ENCODE results near the gene JADE2.

Gene JADE2

GRCh38 chr5:134578578-134579283 lies 53.3 kb downstream of the JADE2 start:
- no peak for ATAC-seq
- TF ChIP-seq PPARA (CRISPR knock-in tag; IDR thresholded peaks at IDR 0.05; ENCODE audit: borderline replicate concordance) (no peak), OSR1 (CRISPR knock-in tag; IDR thresholded peaks at IDR 0.05) (no peak), ZFP30 (CRISPR knock-in tag; IDR thresholded peaks at IDR 0.05) (no peak), TCF4 (CRISPR knock-in tag; IDR thresholded peaks at IDR 0.05; ENCODE audit: borderline replicate concordance) (no peak)

- no peak for TF ChIP-seq ZFP3 (CRISPR knock-in tag; IDR thresholded peaks at IDR 0.05)
- no peak for TF ChIP-seq POU6F1 (CRISPR knock-in tag; IDR thresholded peaks at IDR 0.05; ENCODE audit: borderline replicate concordance, low read depth)
- TF ChIP-seq PATZ1 (CRISPR knock-in tag; IDR thresholded peaks at IDR 0.05; ENCODE audit: borderline replicate concordance): no peak
- TF ChIP-seq ISL1 (CRISPR knock-in tag; IDR thresholded peaks at IDR 0.05): no peak
- no peak for TF ChIP-seq CSDC2 (CRISPR knock-in tag; IDR thresholded peaks at IDR 0.05)
- no peak for TF ChIP-seq ARNTL (CRISPR knock-in tag; IDR thresholded peaks at IDR 0.05; ENCODE audit: borderline replicate concordance, low read depth)
- no peak for TF ChIP-seq OSR1 (CRISPR knock-in tag; IDR thresholded peaks at IDR 0.05)
- no peak for TF ChIP-seq PPARA (CRISPR knock-in tag; IDR thresholded peaks at IDR 0.05; ENCODE audit: borderline replicate concordance)
- TF ChIP-seq ZFP30 (CRISPR knock-in tag; IDR thresholded peaks at IDR 0.05): no peak
- no peak for TF ChIP-seq ZC3H10 (CRISPR knock-in tag; IDR thresholded peaks at IDR 0.05)
Measured at GRCh38 chr5:134579284-134579771, 53.9 kb downstream of the JADE2 start.

GRCh38 chr5:134580001-134580460 lies 54.6 kb downstream of the JADE2 start:
- ATAC-seq: no peak
- TF ChIP-seq ZC3H10 (CRISPR knock-in tag; IDR thresholded peaks at IDR 0.05) (no peak), ZNF565 (CRISPR knock-in tag; conservative IDR thresholded peaks at IDR 0.05; ENCODE audit: low read depth) (no peak), PPARA (CRISPR knock-in tag; IDR thresholded peaks at IDR 0.05; ENCODE audit: borderline replicate concordance) (no peak), ESRRG (CRISPR knock-in tag; IDR thresholded peaks at IDR 0.05) (no peak), POU6F1 (CRISPR knock-in tag; IDR thresholded peaks at IDR 0.05; ENCODE audit: borderline replicate concordance, low read depth) (no peak), BACH2 (CRISPR knock-in tag; IDR thresholded peaks at IDR 0.05; ENCODE audit: borderline replicate concordance) (no peak), ZFP3 (CRISPR knock-in tag; IDR thresholded peaks at IDR 0.05) (no peak), SNAI2 (CRISPR knock-in tag; IDR thresholded peaks at IDR 0.05) (no peak), ZNF8 (CRISPR knock-in tag; IDR thresholded peaks at IDR 0.05) (no peak), RARB (CRISPR knock-in tag; IDR thresholded peaks at IDR 0.05) (no peak), ZNF70 (CRISPR knock-in tag; IDR thresholded peaks at IDR 0.05) (no peak), ARNTL (CRISPR knock-in tag; IDR thresholded peaks at IDR 0.05; ENCODE audit: borderline replicate concordance, low read depth) (no peak), OSR1 (CRISPR knock-in tag; IDR thresholded peaks at IDR 0.05) (no peak), GLIS3 (CRISPR knock-in tag; IDR thresholded peaks at IDR 0.05) (no peak), TSHZ2 (CRISPR knock-in tag; IDR thresholded peaks at IDR 0.05) (no peak), TCF4 (CRISPR knock-in tag; IDR thresholded peaks at IDR 0.05; ENCODE audit: borderline replicate concordance) (no peak)

More at GRCh38 chr5:134579284-134579771, 53.9 kb downstream of the JADE2 start:
- no peak for ATAC-seq

All from SK-N-SH treated with all-trans-retinoic acid at 6 μM for 48 hours (cell line).